Measurements from ENCODE around the gene GALNTL6. TPM values are rescaled to one million over a fixed set of nuclear protein-coding genes. Genes with fewer than 3 reads are reported as not detected.

GALNTL6 gene
- total and polyA plus RNA-seq, 9 of the 15 experiments (the other 6 are each of a cell fraction or from before 2014, with no cell fraction given) = 0.18 to 0.50 (median 0.29) TPM

GRCh38 chr4:172134521-172134920, 321.3 kb downstream of the GALNTL6 start:
- POLR2A ChIA-PET = interaction anchor here (1.0 kb wide), 1 partner anchor 21 kb away, joined by 4 read pairs; no protein-coding TSS in a partner anchor
- Histone ChIP-seq H3K9me1 (ENCODE audit: control insufficient read depth, insufficient read depth, low read length) (no peaks in the 10 kb centered on the region), H3K4me3 (no peak overlapping the region), H3K9ac (ENCODE audit: insufficient read depth in 1 of 2, low read depth in 2 of 2, low read length in 2 of 2) (no peak overlapping the region), H3K4me1 (replicated peaks in 1 of 2; ENCODE audit: control insufficient read depth in 2 of 2, insufficient read depth in 2 of 2, low read length in 2 of 2) (no peaks in the 10 kb centered on the region), H4K20me1 (replicated peaks; ENCODE audit: control insufficient read depth, insufficient read depth, low read length) (no peaks in the 10 kb centered on the region), H3K27ac (ENCODE audit: extremely low read depth, low read depth, low read length) (no peak overlapping the region), H3K9me3 (replicated peaks; ENCODE audit: control insufficient read depth, insufficient read depth, low read depth, low read length) (no peaks in the 10 kb centered on the region), H3K36me3 (ENCODE audit: control insufficient read depth, insufficient read depth, low read length) (no peaks in the 10 kb centered on the region), H3K4me2 (ENCODE audit: insufficient read depth, low read length) (no peak overlapping the region), H3K27me3 (ENCODE audit: control insufficient read depth in 2 of 2, insufficient read depth in 2 of 2, low read length in 2 of 2) (no peaks in the 10 kb centered on the region), H2AFZ (ENCODE audit: low read depth, low read length) (no peak overlapping the region), H3K79me2 (ENCODE audit: control insufficient read depth, insufficient read depth, low read length) (no peaks in the 10 kb centered on the region; the same call in 2 of the 3 replicates)
- intact Hi-C loops (cut with micrococcal nuclease) (no loop called here), in situ Hi-C loops (cut with MboI) (no loop called here)
- no peak for ATAC-seq
- FAIRE-seq = no peak
- 50% methylated on average over 2 of the region's 2 CpGs for WGBS (ENCODE audit: insufficient coverage, low coverage, missing lambda C conversion rate)
- no peak for DNase-seq (ENCODE audit: extremely low read depth in 1 of 4, low spot score in 3 of 4)
- CTCF ChIA-PET (ENCODE audit: low intra/inter-chr PET ratio) = no interaction called here
- no TSS peak for BruUV-seq (replicated peaks)
- no peak for TF ChIP-seq PATZ1 (CRISPR knock-in tag; IDR thresholded peaks at IDR 0.05; ENCODE audit: borderline replicate concordance)
- TF ChIP-seq ZNF655 (CRISPR knock-in tag; IDR thresholded peaks at IDR 0.05) = no peak
- TF ChIP-seq HINFP (tag; conservative IDR thresholded peaks at IDR 0.05; ENCODE audit: low read depth) = no peak
- no peak for TF ChIP-seq NELFE (IDR thresholded peaks at IDR 0.05; ENCODE audit: insufficient read depth, insufficient read length)
- TF ChIP-seq ZNF121 (CRISPR knock-in tag; conservative IDR thresholded peaks at IDR 0.05) = no peak
- TF ChIP-seq ZNF165 (CRISPR knock-in tag; IDR thresholded peaks at IDR 0.05; ENCODE audit: borderline replicate concordance) = no peak
- TF ChIP-seq SRSF1 (IDR thresholded peaks at IDR 0.05; ENCODE audit: low read depth, low read length) = no peak
- no peak for TF ChIP-seq PRPF4 (IDR thresholded peaks at IDR 0.05; ENCODE audit: insufficient read depth, low read depth, low read length, poor library complexity, severe bottlenecking)
- no peak for TF ChIP-seq KHSRP (IDR thresholded peaks at IDR 0.05)

All from K562 (cell line).